Measurements from ENCODE around the gene PLAAT2.

Gene PLAAT2

GRCh38 chr11:63574856-63575602 lies 11.8 kb upstream of the PLAAT2 start:
- peaks cover 3% of the 10 kb centered on the region for H3K9me3 ChIP-seq (ENCODE audit: control insufficient read depth, low read length)
- H3K27ac ChIP-seq (ENCODE audit: low read depth, low read length, severe bottlenecking) = no peak overlapping the region
- no peak overlapping the region for H3K4me3 ChIP-seq (ENCODE audit: extremely low read depth, insufficient read depth, low read length, poor library complexity, severe bottlenecking)
- no peaks in the 10 kb centered on the region for H3K4me1 ChIP-seq (ENCODE audit: control insufficient read depth, insufficient read depth, low read length, poor library complexity, severe bottlenecking)
- 89 to 93% methylated on average over 7 of the region's 10 CpGs for WGBS, 2 experiments (ENCODE audit: insufficient coverage in 2 of 2)
- no peaks in the 10 kb centered on the region for H3K36me3 ChIP-seq (ENCODE audit: control insufficient read depth, insufficient read depth, low read length)

GRCh38 chr11:63573881-63574855 lies 11.0 kb upstream of the PLAAT2 start:
- Histone ChIP-seq H3K9me3 (ENCODE audit: control insufficient read depth, low read length) (no peaks in the 10 kb centered on the region), H3K4me3 (ENCODE audit: extremely low read depth, insufficient read depth, low read length, poor library complexity, severe bottlenecking) (no peak overlapping the region), H3K36me3 (ENCODE audit: control insufficient read depth, insufficient read depth, low read length) (no peaks in the 10 kb centered on the region), H3K27ac (ENCODE audit: low read depth, low read length, severe bottlenecking) (no peak overlapping the region), H3K4me1 (ENCODE audit: control insufficient read depth, insufficient read depth, low read length, poor library complexity, severe bottlenecking) (no peaks in the 10 kb centered on the region)
- 88 to 91% methylated on average over 11 to 14 of the region's 15 CpGs for WGBS, 2 experiments (ENCODE audit: insufficient coverage in 2 of 2)

GRCh38 chr11:63572026-63572688 lies 9.0 kb upstream of the PLAAT2 start:
- Histone ChIP-seq H3K27ac (ENCODE audit: low read depth, low read length, severe bottlenecking) (no peak overlapping the region), H3K36me3 (ENCODE audit: control insufficient read depth, insufficient read depth, low read length) (no peaks in the 10 kb centered on the region), H3K9me3 (ENCODE audit: control insufficient read depth, low read length) (no peaks in the 10 kb centered on the region), H3K4me1 (ENCODE audit: control insufficient read depth, insufficient read depth, low read length, poor library complexity, severe bottlenecking) (no peaks in the 10 kb centered on the region), H3K4me3 (ENCODE audit: extremely low read depth, insufficient read depth, low read length, poor library complexity, severe bottlenecking) (no peak overlapping the region)
- 75 to 86% methylated on average over 2 of the region's 3 CpGs for WGBS, 2 experiments (ENCODE audit: insufficient coverage in 2 of 2)

- Histone ChIP-seq H3K4me3 (ENCODE audit: extremely low read depth, insufficient read depth, low read length, poor library complexity, severe bottlenecking) (no peak overlapping the region), H3K9me3 (ENCODE audit: control insufficient read depth, low read length) (no peaks in the 10 kb centered on the region), H3K36me3 (ENCODE audit: control insufficient read depth, insufficient read depth, low read length) (no peaks in the 10 kb centered on the region), H3K27ac (ENCODE audit: low read depth, low read length, severe bottlenecking) (no peak overlapping the region), H3K4me1 (ENCODE audit: control insufficient read depth, insufficient read depth, low read length, poor library complexity, severe bottlenecking) (no peaks in the 10 kb centered on the region)
- WGBS, 2 experiments (ENCODE audit: insufficient coverage in 2 of 2) = 80 to 100% methylated on average over 1 of the region's 3 CpGs
Measured at GRCh38 chr11:63569570-63569969, 6.4 kb upstream of the PLAAT2 start.

GRCh38 chr11:63567044-63567840 lies 4.1 kb upstream of the PLAAT2 start:
- WGBS, 2 experiments (ENCODE audit: insufficient coverage in 2 of 2) = 87 to 92% methylated on average over 4 to 5 of the region's 5 CpGs
- Histone ChIP-seq H3K4me3 (ENCODE audit: extremely low read depth, insufficient read depth, low read length, poor library complexity, severe bottlenecking) (no peak overlapping the region), H3K36me3 (ENCODE audit: control insufficient read depth, insufficient read depth, low read length) (no peaks in the 10 kb centered on the region), H3K4me1 (ENCODE audit: control insufficient read depth, insufficient read depth, low read length, poor library complexity, severe bottlenecking) (no peaks in the 10 kb centered on the region), H3K9me3 (ENCODE audit: control insufficient read depth, low read length) (no peaks in the 10 kb centered on the region), H3K27ac (ENCODE audit: low read depth, low read length, severe bottlenecking) (peak overlapping the region; percentile 63)

- H3K27ac ChIP-seq (ENCODE audit: low read depth, low read length, severe bottlenecking) = no peak overlapping the region
- 89 to 94% methylated on average over 2 to 3 of the region's 4 CpGs for WGBS, 2 experiments (ENCODE audit: insufficient coverage in 2 of 2)
- no peaks in the 10 kb centered on the region for H3K9me3 ChIP-seq (ENCODE audit: control insufficient read depth, low read length)
- H3K4me1 ChIP-seq (ENCODE audit: control insufficient read depth, insufficient read depth, low read length, poor library complexity, severe bottlenecking) = no peaks in the 10 kb centered on the region
- H3K4me3 ChIP-seq (ENCODE audit: extremely low read depth, insufficient read depth, low read length, poor library complexity, severe bottlenecking) = no peak overlapping the region
- no peaks in the 10 kb centered on the region for H3K36me3 ChIP-seq (ENCODE audit: control insufficient read depth, insufficient read depth, low read length)
Measured at GRCh38 chr11:63564784-63565350, 1.7 kb upstream of the PLAAT2 start.

GRCh38 chr11:63564056-63564774 lies 1.0 kb upstream of the PLAAT2 start:
- no peak overlapping the region for H3K27ac ChIP-seq (ENCODE audit: low read depth, low read length, severe bottlenecking)
- H3K9me3 ChIP-seq (ENCODE audit: control insufficient read depth, low read length) = no peaks in the 10 kb centered on the region
- H3K4me1 ChIP-seq (ENCODE audit: control insufficient read depth, insufficient read depth, low read length, poor library complexity, severe bottlenecking) = no peaks in the 10 kb centered on the region
- no peaks in the 10 kb centered on the region for H3K36me3 ChIP-seq (ENCODE audit: control insufficient read depth, insufficient read depth, low read length)
- no peak overlapping the region for H3K4me3 ChIP-seq (ENCODE audit: extremely low read depth, insufficient read depth, low read length, poor library complexity, severe bottlenecking)
- 93 to 100% methylated on average over 3 to 5 of the region's 7 CpGs for WGBS, 2 experiments (ENCODE audit: insufficient coverage in 2 of 2)

- Histone ChIP-seq H3K27ac (ENCODE audit: low read depth, low read length, severe bottlenecking) (no peak overlapping the region), H3K9me3 (ENCODE audit: control insufficient read depth, low read length) (no peaks in the 10 kb centered on the region), H3K36me3 (ENCODE audit: control insufficient read depth, insufficient read depth, low read length) (no peaks in the 10 kb centered on the region), H3K4me1 (ENCODE audit: control insufficient read depth, insufficient read depth, low read length, poor library complexity, severe bottlenecking) (no peaks in the 10 kb centered on the region), H3K4me3 (ENCODE audit: extremely low read depth, insufficient read depth, low read length, poor library complexity, severe bottlenecking) (no peak overlapping the region)
- WGBS, 2 experiments (ENCODE audit: insufficient coverage in 2 of 2) = 78 to 82% methylated on average over 3 to 4 of the region's 7 CpGs
Measured at GRCh38 chr11:63560506-63561180, 2.5 kb downstream of the PLAAT2 start.

- H3K4me3 ChIP-seq (ENCODE audit: extremely low read depth, insufficient read depth, low read length, poor library complexity, severe bottlenecking) = no peak overlapping the region
- peaks cover 10% of the 10 kb centered on the region for H3K4me1 ChIP-seq (ENCODE audit: control insufficient read depth, insufficient read depth, low read length, poor library complexity, severe bottlenecking)
- no peaks in the 10 kb centered on the region for H3K36me3 ChIP-seq (ENCODE audit: control insufficient read depth, insufficient read depth, low read length)
- H3K9me3 ChIP-seq (ENCODE audit: control insufficient read depth, low read length) = no peaks in the 10 kb centered on the region
- H3K27ac ChIP-seq (ENCODE audit: low read depth, low read length, severe bottlenecking) = no peak overlapping the region
- WGBS, 2 experiments (ENCODE audit: insufficient coverage in 2 of 2) = 95 to 97% methylated on average over 5 to 6 of the region's 7 CpGs
Measured at GRCh38 chr11:63558459-63559157, 4.6 kb downstream of the PLAAT2 start.

Data from mesodermal cell (in vitro differentiated cells).